HepG2 (cell line): ENCODE measurements around the gene PDIK1L. TPM values are rescaled to one million over a fixed set of nuclear protein-coding genes. Genes with fewer than 3 reads are reported as not detected.

Source experiments
- ATAC-seq: fragments of 200-7000 bp; cut with Tn5 transposase; 3 replicates; pipeline ENCODE4 v1.9.1; 2020; ENCODE audit warnings: mild to moderate bottlenecking, moderate library complexity
- BruUV-seq: library from RNA; stranded (reverse); fragments of 400-500 nt; replicated peaks from 2 replicates; lab custom pipeline; 2021; lab: Mats Ljungman, UMichigan
- CTCF ChIA-PET: fragments of 300-600 bp; formaldehyde crosslinking; extraction: SDS; loops from one replicate; lab custom pipeline; 2021; ENCODE audit warnings: low total read pairs, inconsistent platforms, low intra/inter-chr PET ratio; lab: Yijun Ruan, JAX
- POLR2A ChIA-PET: fragments of 350-600 bp; sonication (Branson Sonifier 250); formaldehyde crosslinking; loops from one replicate; lab custom pipeline; 2020; ENCODE audit warnings: antibody characterized with exemption, inconsistent platforms; lab: Yijun Ruan, JAX
- DNase-seq: peaks from one replicate; pipeline ENCODE4 v3.0.0-alpha.2; 2015; ENCODE audit warnings: low spot score
- FAIRE-seq: peaks from 3 replicates; lab custom pipeline; 2011; peaks lifted over from hg19 to GRCh38; lab: Jason Lieb, UNC
- H2AFZ ChIP-seq: one replicate; pipeline ENCODE4 v1.6.1; 2011; ENCODE audit warnings: low read length, inconsistent platforms
- H3K27ac ChIP-seq: fragments of 300-600 bp; 3 replicates; pipeline ENCODE4 v1.8.0; 2011; ENCODE audit warnings: mixed run types, mild to moderate bottlenecking, mixed read lengths, low read length, inconsistent platforms; ENCODE audit not compliant: insufficient read depth; ENCODE audit errors: extremely low read length
- H3K27me3 ChIP-seq, 2 experiments: fragments of 200-600 bp in 1 of 2; 2 replicates in 1 of 2; 3 replicates in 1 of 2; pipeline versions ENCODE4 v1.6.0 to v1.8.0; 2011; ENCODE audit warnings: low read length in 2 of 2, mild to moderate bottlenecking in 2 of 2, moderate library complexity in 2 of 2, inconsistent platforms in 1 of 2; ENCODE audit not compliant: insufficient read depth in 2 of 2, control insufficient read depth in 1 of 2
- H3K36me3 ChIP-seq, 2 experiments: fragments of 200-600 bp in 1 of 2; replicated peaks in 1 of 2; 2 replicates in 1 of 2; 3 replicates in 1 of 2; pipeline versions ENCODE4 v1.5.1 to v1.8.0; 2011; ENCODE audit warnings: low read length in 2 of 2, inconsistent platforms in 1 of 2; ENCODE audit not compliant: insufficient read depth in 2 of 2, control insufficient read depth in 1 of 2
- H3K4me1 ChIP-seq: 2 replicates; pipeline ENCODE4 v1.5.1; 2012; ENCODE audit warnings: low read length, inconsistent platforms; ENCODE audit not compliant: insufficient read depth
- H3K4me2 ChIP-seq: 2 replicates; pipeline ENCODE4 v1.6.0; 2011; ENCODE audit warnings: low read depth, low read length, inconsistent platforms
- H3K4me3 ChIP-seq, 3 experiments: fragments of 200-600 bp in 1 of 3; sonication (generic), shearing (Covaris generic) in 1 of 3; replicated peaks in 1 of 3; 2 replicates each; pipeline ENCODE4 v1.5.1; 2011 to 2016; ENCODE audit warnings: low read length in 3 of 3, inconsistent platforms in 2 of 3, low read depth in 2 of 3, mild to moderate bottlenecking in 2 of 3, control low read depth in 1 of 3, mixed read lengths in 1 of 3; ENCODE audit not compliant: insufficient read depth in 1 of 3
- H3K79me2 ChIP-seq: one replicate; pipeline ENCODE4 v1.6.1; 2011; ENCODE audit warnings: low read length, inconsistent platforms; ENCODE audit not compliant: insufficient read depth
- H3K9ac ChIP-seq: 2 replicates; pipeline ENCODE4 v1.6.0; 2011; ENCODE audit warnings: mild to moderate bottlenecking, low read depth, low read length, inconsistent platforms; ENCODE audit not compliant: insufficient read depth
- H3K9me3 ChIP-seq: 2 replicates; pipeline ENCODE4 v1.5.1; 2012; ENCODE audit warnings: mild to moderate bottlenecking, low read length
- H4K20me1 ChIP-seq: 2 replicates; pipeline ENCODE4 v1.6.0; 2011; ENCODE audit warnings: inconsistent platforms, mild to moderate bottlenecking, low read length, moderate library complexity; ENCODE audit not compliant: insufficient read depth
- AKAP8 ChIP-seq: sonication (generic); formaldehyde crosslinking; IDR thresholded peaks from 2 replicates; pipeline ENCODE4 v1.5.1; 2020; ENCODE audit warnings: mild to moderate bottlenecking, missing genetic modification reagents
- BCL3 ChIP-seq: sonication (generic); formaldehyde crosslinking; IDR thresholded peaks from 2 replicates; pipeline ENCODE4 v1.5.1; 2020; ENCODE audit warnings: mild to moderate bottlenecking, missing genetic modification reagents, moderate library complexity
- CENPBD1 ChIP-seq: sonication (generic); formaldehyde crosslinking; IDR thresholded peaks from 2 replicates; pipeline ENCODE4 v1.8.0; 2022; ENCODE audit warnings: missing genetic modification reagents, low read depth, mild to moderate bottlenecking, borderline replicate concordance
- GTF2F1 ChIP-seq: fragments of 150-350 bp; IDR thresholded peaks from 2 replicates; pipeline ENCODE4 v1.6.1; 2014; ENCODE audit warnings: low read length
- HDAC1 ChIP-seq: sonication (generic); formaldehyde crosslinking; IDR thresholded peaks from 2 replicates; pipeline ENCODE4 v1.5.1; 2020; ENCODE audit warnings: mild to moderate bottlenecking, missing genetic modification reagents
- KLF9 ChIP-seq: IDR thresholded peaks from 2 replicates; pipeline ENCODE4 v1.6.1; 2016; ENCODE audit warnings: low read depth
- KMT2A ChIP-seq: sonication (generic); formaldehyde crosslinking; IDR thresholded peaks from 2 replicates; pipeline ENCODE4 v1.4.0; 2020; ENCODE audit warnings: missing genetic modification reagents
- MZF1 ChIP-seq: sonication (generic); formaldehyde crosslinking; IDR thresholded peaks from 2 replicates; pipeline ENCODE4 v1.8.1; 2023; ENCODE audit warnings: mild to moderate bottlenecking, missing genetic modification reagents, borderline replicate concordance
- SATB2 ChIP-seq: sonication (generic); formaldehyde crosslinking; IDR thresholded peaks from 2 replicates; pipeline ENCODE4 v1.5.0; 2020; ENCODE audit warnings: missing genetic modification reagents
- TEAD2 ChIP-seq: sonication (generic); formaldehyde crosslinking; IDR thresholded peaks from 2 replicates; pipeline ENCODE4 v1.9.0; 2021; ENCODE audit warnings: missing genetic modification reagents
- ZBTB20 ChIP-seq: sonication (generic); formaldehyde crosslinking; IDR thresholded peaks from 2 replicates; pipeline ENCODE4 v1.8.1; 2023; ENCODE audit warnings: missing genetic modification reagents, low read depth, mild to moderate bottlenecking, borderline replicate concordance
- ZBTB8A ChIP-seq: sonication (generic); formaldehyde crosslinking; IDR thresholded peaks from 2 replicates; pipeline ENCODE4 v1.4.0; 2020; ENCODE audit warnings: mild to moderate bottlenecking, low read depth, missing genetic modification reagents, borderline replicate concordance
- ZFP82 ChIP-seq: sonication (generic); formaldehyde crosslinking; IDR thresholded peaks from 2 replicates; pipeline ENCODE4 v1.5.1; 2020; ENCODE audit warnings: mild to moderate bottlenecking, missing genetic modification reagents, borderline replicate concordance
- ZFY ChIP-seq: sonication (generic); formaldehyde crosslinking; IDR thresholded peaks from 2 replicates; pipeline ENCODE4 v1.4.0; 2020; ENCODE audit warnings: missing genetic modification reagents
- ZNF296 ChIP-seq: sonication (generic); formaldehyde crosslinking; conservative IDR thresholded peaks from 2 replicates; pipeline ENCODE4 v1.5.0; 2020; ENCODE audit warnings: mild to moderate bottlenecking, missing genetic modification reagents
- ZNF30 ChIP-seq: sonication (generic); formaldehyde crosslinking; IDR thresholded peaks from 2 replicates; pipeline ENCODE4 v1.5.0; 2020; ENCODE audit warnings: mild to moderate bottlenecking, missing genetic modification reagents
- ZNF335 ChIP-seq: sonication (generic); formaldehyde crosslinking; IDR thresholded peaks from 2 replicates; pipeline ENCODE4 v1.4.0; 2020; ENCODE audit warnings: missing genetic modification reagents
- ZNF615 ChIP-seq: sonication (generic); formaldehyde crosslinking; IDR thresholded peaks from 2 replicates; pipeline ENCODE4 v1.5.0; 2020; ENCODE audit warnings: mild to moderate bottlenecking, missing genetic modification reagents, borderline replicate concordance
- ZNF768 ChIP-seq: sonication (generic); formaldehyde crosslinking; IDR thresholded peaks from 2 replicates; pipeline ENCODE4 v1.4.0; 2020; ENCODE audit warnings: missing genetic modification reagents
- ZNF773 ChIP-seq: sonication (generic); formaldehyde crosslinking; IDR thresholded peaks from 2 replicates; pipeline ENCODE4 v1.4.0; 2020; ENCODE audit warnings: missing genetic modification reagents, borderline replicate concordance
- ZNF782 ChIP-seq: sonication (generic); formaldehyde crosslinking; IDR thresholded peaks from 2 replicates; pipeline ENCODE4 v1.4.0; 2020; ENCODE audit warnings: missing genetic modification reagents, mild to moderate bottlenecking, borderline replicate concordance
- WGBS: methylation state at CpG from one replicate; pipeline ENCODE4 v1.1.6; 2017; ENCODE audit warnings: low lambda C conversion rate; 5-methylcytosine and 5-hydroxymethylcytosine counted together
- in situ Hi-C: cut with HindIII; loops from 2 replicates; pipeline ENCODE4 v1.10.0; 2017; ENCODE audit warnings: low pct_unique_long_range_greater_than_20kb; ENCODE audit not compliant: extremely low pct_ligation_motif_present
- intact Hi-C: fragments of 100-400 bp; cut with micrococcal nuclease; formaldehyde crosslinking; loops from one replicate; pipeline ENCODE4 v1.10.0; 2022; ENCODE audit not compliant: unreplicated experiment
- polyA plus RNA-seq, 8 experiments: library from polyadenylated mRNA; depleted of rRNA in 3 of 8; stranded (reverse) in 7 of 8; unstranded in 1 of 8; fragments of >200 nt; fragmentation: Illumina TruSeq in 4 of 8; extraction: Trizol in 4 of 8; gene quantifications; 2 replicates each; pipeline versions ENCODE4 v1.2.1 to v1.2.3, GENCODE V29; 2011 to 2016; ENCODE audit warnings: low read depth in 4 of 8, missing spikeins in 1 of 8, mixed read lengths in 1 of 8; ENCODE audit not compliant: insufficient read depth in 1 of 8
- total RNA-seq, 5 experiments: library from RNA; depleted of rRNA; stranded (reverse); fragments of >200 nt; fragmentation: Illumina TruSeq; extraction: Trizol; gene quantifications; 2 replicates each; pipeline ENCODE4 v1.2.3, GENCODE V29; 2016; ENCODE audit warnings: low read depth in 1 of 5

PDIK1L gene
- total and polyA plus RNA-seq, 2 of the 13 experiments (the other 11 are each of a cell fraction or from before 2014, with no cell fraction given) = 1.9 to 4.6 TPM

DNA sequence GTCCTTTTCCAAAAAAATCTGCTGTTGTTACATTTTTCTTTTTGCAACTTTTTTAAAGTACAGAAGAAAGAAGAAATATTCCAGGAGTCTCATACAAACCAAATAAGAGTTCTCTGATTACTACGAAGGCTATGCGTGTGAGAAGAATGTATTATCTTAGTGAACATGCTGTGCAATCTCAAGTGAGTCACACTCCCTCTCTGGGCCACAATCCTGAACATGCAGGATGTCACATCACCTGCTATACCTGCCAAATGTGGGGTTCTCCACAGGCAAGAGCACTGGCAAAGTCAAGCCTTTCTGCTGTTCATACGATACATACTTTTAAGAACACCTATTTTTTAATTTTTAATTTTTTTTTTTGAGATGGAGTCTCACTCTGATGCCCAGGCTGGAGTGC lies 22.5 kb upstream of the PDIK1L start:
- Histone ChIP-seq H3K27ac (no peak overlapping the region), H3K4me3 (no peak overlapping the region), H3K9me3 (no peaks in the 10 kb centered on the region), H2AFZ (no peak overlapping the region), H3K27me3 (peaks cover 0 to 20% of the 10 kb centered on the region in 2 experiments; a peak in 4 of 5 replicates), H3K79me2 (no peaks in the 10 kb centered on the region), H3K4me2 (no peak overlapping the region), H4K20me1 (no peaks in the 10 kb centered on the region), H3K36me3 (no peaks in the 10 kb centered on the region), H3K9ac (no peak overlapping the region), H3K4me1 (no peaks in the 10 kb centered on the region)
- peak; percentile 68; the same call in 1 of the 2 replicates for TF ChIP-seq ZNF768 (CRISPR knock-in tag)
- no peak for TF ChIP-seq ZNF30 (CRISPR knock-in tag)
- ATAC-seq (no peak), DNase-seq (no peak), FAIRE-seq (no peak)
- BruUV-seq = no TSS peak
- in situ Hi-C loops = no loop called here
- intact Hi-C loops = no loop called here
- POLR2A ChIA-PET = no interaction called here
- WGBS = 94% methylated on average over 3 of the region's 3 CpGs
- CTCF ChIA-PET = no interaction called here

GRCh38 chr1:26090893-26091292 lies 20.7 kb upstream of the PDIK1L start:
- ChIA-PET POLR2A (no interaction called here), CTCF (no interaction called here)
- Histone ChIP-seq H3K79me2 (no peaks in the 10 kb centered on the region), H3K9ac (no peak overlapping the region), H2AFZ (no peak overlapping the region), H3K4me3 (no peak overlapping the region), H3K9me3 (no peaks in the 10 kb centered on the region), H3K27me3 (peaks cover 2 to 33% of the 10 kb centered on the region in 2 experiments; a peak in 3 of 5 replicates), H4K20me1 (no peaks in the 10 kb centered on the region), H3K4me1 (0 out of 2 replicates have a peak, but pooled peaks cover 4% of the 10 kb centered on the region), H3K27ac (no peak overlapping the region), H3K4me2 (no peak overlapping the region), H3K36me3 (no peaks in the 10 kb centered on the region)
- intact Hi-C loops = no loop called here
- in situ Hi-C loops = no loop called here
- FAIRE-seq = no peak
- BruUV-seq = no TSS peak
- no peak for ATAC-seq
- 39% methylated on average over 3 of the region's 3 CpGs for WGBS
- DNase-seq = no peak
- TF ChIP-seq ZNF296 (CRISPR knock-in tag) (no peak), SATB2 (CRISPR knock-in tag) (no peak), TEAD2 (CRISPR knock-in tag) (no peak), ZBTB8A (no peak), AKAP8 (CRISPR knock-in tag) (no peak), GTF2F1 (no peak), ZNF615 (no peak), ZFY (no peak), KMT2A (no peak), HDAC1 (CRISPR knock-in tag) (no peak), ZBTB20 (CRISPR knock-in tag) (no peak), ZNF773 (CRISPR knock-in tag) (no peak), CENPBD1 (no peak), ZNF335 (CRISPR knock-in tag) (no peak), BCL3 (CRISPR knock-in tag) (no peak), MZF1 (CRISPR knock-in tag) (no peak), KLF9 (no peak), ZNF782 (CRISPR knock-in tag) (no peak), ZFP82 (CRISPR knock-in tag) (no peak)
